LNCAP (cell line): Measurements from ENCODE around the gene TRRAP.
A peak's percentile ranks its signal among the peaks of the same experiment; 100 is the strongest.

Experiments used
- TF ChIP-seq, protein P1 (sequence below): fragments of 450-650 bp; IDR thresholded peaks from 2 replicates; pipeline ENCODE4 v1.5.1; 2017; ENCODE audit warnings: mild to moderate bottlenecking

The TRRAP gene

DNA sequence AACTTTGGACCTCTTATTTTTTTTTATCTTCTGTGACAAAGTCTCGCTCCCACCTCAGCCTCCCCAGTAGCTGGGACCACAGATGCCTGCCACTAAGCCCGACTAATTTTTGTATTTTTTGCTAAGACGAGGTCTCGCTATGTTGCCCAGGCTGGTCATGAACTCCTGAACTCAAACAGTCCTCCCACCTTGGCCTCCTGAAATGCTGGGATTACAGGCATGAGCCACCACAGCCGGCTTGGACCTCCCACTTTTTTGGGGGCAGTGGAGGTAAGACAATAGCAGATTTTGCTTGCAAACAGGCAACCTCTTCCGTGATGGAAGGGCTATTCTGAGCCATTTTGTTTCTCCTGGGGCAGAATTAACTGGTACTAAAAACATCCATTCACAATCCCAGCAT, 1.2 kb upstream of the TRRAP start:
- TF ChIP-seq, protein P1, sequence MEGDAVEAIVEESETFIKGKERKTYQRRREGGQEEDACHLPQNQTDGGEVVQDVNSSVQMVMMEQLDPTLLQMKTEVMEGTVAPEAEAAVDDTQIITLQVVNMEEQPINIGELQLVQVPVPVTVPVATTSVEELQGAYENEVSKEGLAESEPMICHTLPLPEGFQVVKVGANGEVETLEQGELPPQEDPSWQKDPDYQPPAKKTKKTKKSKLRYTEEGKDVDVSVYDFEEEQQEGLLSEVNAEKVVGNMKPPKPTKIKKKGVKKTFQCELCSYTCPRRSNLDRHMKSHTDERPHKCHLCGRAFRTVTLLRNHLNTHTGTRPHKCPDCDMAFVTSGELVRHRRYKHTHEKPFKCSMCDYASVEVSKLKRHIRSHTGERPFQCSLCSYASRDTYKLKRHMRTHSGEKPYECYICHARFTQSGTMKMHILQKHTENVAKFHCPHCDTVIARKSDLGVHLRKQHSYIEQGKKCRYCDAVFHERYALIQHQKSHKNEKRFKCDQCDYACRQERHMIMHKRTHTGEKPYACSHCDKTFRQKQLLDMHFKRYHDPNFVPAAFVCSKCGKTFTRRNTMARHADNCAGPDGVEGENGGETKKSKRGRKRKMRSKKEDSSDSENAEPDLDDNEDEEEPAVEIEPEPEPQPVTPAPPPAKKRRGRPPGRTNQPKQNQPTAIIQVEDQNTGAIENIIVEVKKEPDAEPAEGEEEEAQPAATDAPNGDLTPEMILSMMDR: no peak

DNA sequence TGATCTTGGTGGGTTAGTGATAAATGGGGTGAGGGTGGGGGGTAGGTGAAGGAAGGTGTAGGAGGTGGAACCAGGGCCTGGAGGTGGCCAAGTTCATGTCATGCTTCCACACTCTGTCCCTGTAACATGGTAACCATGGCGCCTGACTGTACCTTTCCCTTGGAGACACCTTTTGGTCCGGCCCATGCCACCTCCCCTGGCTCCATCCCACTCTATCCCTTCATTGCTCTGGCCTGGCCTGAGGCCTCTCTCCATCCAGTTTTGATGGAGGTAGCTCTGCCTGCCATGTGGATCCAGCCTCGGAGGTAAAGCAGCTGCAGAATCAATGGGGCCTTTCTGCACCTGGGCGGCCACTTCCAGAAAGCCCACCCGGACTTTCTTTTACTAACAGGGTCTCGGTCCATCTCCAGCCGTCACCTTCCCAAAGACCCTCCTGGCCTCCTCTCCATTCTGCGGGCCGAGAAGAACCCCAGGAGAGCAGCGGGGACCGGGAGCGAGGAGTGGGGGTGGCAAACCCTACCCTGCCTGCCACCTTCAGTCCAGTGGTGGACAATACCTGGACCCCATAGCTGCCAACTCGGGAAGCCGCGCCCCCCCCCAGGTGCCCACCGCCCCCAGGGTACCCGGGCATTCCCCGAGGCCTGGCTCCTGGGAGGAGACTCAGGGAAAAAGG, 504 bp upstream of the TRRAP start:
- TF ChIP-seq, protein P1: no peak

GRCh38 chr7:98879198-98879978, 1.1 kb downstream of the TRRAP start:
- TF ChIP-seq, protein P1: peak; percentile 26

DNA sequence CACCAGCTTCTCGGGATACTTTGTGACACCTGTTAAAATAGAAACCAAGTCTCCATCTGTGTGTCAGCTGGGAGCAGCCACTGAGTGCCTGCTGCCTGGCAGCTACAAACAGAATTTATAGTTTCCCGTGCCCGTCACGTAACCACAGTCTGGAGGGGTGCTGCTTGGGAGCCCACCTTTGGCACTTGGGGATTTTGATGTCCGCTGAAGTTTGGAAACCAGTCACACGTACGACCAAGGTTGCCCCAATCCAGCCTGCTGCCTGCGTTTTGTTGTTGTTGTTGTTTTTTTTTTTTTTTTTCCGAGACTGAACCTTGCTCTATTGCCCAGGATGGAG, 1.6 kb downstream of the TRRAP start:
- TF ChIP-seq, protein P1: no peak

- TF ChIP-seq, protein P1: no peak
Observed at GRCh38 chr7:98880485-98880884, 2.2 kb downstream of the TRRAP start.

DNA sequence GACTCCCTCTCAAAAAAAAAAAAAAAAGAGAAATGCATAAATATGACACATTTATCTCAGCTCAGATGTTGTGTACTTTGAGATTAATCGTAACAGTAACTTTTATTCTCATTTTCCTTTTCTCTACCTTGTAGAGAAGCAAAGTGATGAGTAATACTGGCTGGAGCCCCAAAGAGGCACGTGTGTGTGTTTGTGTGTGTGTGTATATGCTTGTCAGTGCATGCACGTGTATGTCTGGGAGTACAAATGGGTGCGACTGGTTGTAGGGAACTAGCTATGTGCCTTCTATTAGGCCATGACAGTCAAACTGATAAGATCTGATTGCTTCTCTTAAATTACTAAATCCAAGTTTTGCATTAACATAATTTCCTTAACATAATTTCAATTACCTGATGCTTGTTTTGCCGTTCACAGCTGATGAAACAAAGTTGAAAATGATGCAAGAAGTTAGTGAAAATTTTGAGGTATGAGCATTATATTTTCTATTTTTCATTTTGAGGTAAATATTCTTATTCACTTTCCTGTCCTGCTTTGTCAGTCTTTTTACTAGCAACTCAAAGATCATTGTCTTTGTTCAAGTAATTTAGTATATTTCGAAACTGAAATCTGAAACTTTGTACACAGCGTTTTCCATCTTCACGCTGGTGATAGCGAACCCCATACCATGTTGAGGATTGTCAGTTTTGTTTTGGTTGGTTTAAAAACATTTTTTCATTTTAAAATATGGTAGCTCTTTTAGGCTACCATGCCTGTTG, 3.4 kb downstream of the TRRAP start:
- TF ChIP-seq, protein P1: no peak

GRCh38 chr7:98884416-98884815, 6.1 kb downstream of the TRRAP start:
- TF ChIP-seq, protein P1: no peak
